PC-9 (cell line): ENCODE measurements around the gene TNP2. TPM values are rescaled to one million over a fixed set of nuclear protein-coding genes. Genes with fewer than 3 reads are reported as not detected.

Source experiments
- BruUV-seq: library from RNA; stranded (reverse); fragments of 400-500 nt; replicated peaks from 2 replicates; lab custom pipeline; 2021; lab: Mats Ljungman, UMichigan
- CTCF ChIA-PET: fragments of 300-600 bp; sonication (Branson Sonifier 250); formaldehyde crosslinking; loops from one replicate; lab custom pipeline; 2022; ENCODE audit warnings: antibody characterized with exemption; lab: Charles Lee
- POLR2A ChIA-PET: fragments of 300-600 bp; sonication (Branson Sonifier 250); formaldehyde crosslinking; loops from one replicate; lab custom pipeline; 2022; ENCODE audit warnings: antibody characterized with exemption; ENCODE audit not compliant: unreplicated experiment; lab: Charles Lee
- DNase-seq, 2 experiments: peaks; one replicate each; pipeline versions ENCODE4 v3.0.0 to v3.0.0-alpha.2; 2015 to 2022; ENCODE audit warnings: mixed read lengths in 1 of 2
- H2AFZ ChIP-seq: fragments of 200-600 bp; sonication (generic); 2 replicates; pipeline ENCODE4 v1.8.1; 2017; ENCODE audit warnings: antibody characterized with exemption
- H3F3A ChIP-seq: fragments of 200-600 bp; sonication (generic); 2 replicates; pipeline ENCODE4 v1.8.1; 2017; ENCODE audit warnings: antibody characterized with exemption, mild to moderate bottlenecking, low read depth; ENCODE audit not compliant: insufficient read depth
- H3K27ac ChIP-seq: fragments of 200-600 bp; sonication (generic); 2 replicates; pipeline ENCODE4 v1.6.1; 2016; ENCODE audit warnings: mixed run types
- H3K27me3 ChIP-seq: fragments of 200-600 bp; sonication (generic); 2 replicates; pipeline ENCODE4 v1.6.1; 2016; ENCODE audit warnings: low read depth, mixed run types; ENCODE audit not compliant: insufficient read depth
- H3K36me3 ChIP-seq: fragments of 200-600 bp; sonication (generic); 2 replicates; pipeline ENCODE4 v1.6.1; 2016; ENCODE audit warnings: low read depth, mixed run types
- H3K4me1 ChIP-seq: fragments of 200-600 bp; sonication (generic); replicated peaks from 2 replicates; pipeline ENCODE4 v1.6.1; 2016; ENCODE audit warnings: mixed run types; ENCODE audit not compliant: insufficient read depth
- H3K4me2 ChIP-seq: fragments of 200-600 bp; sonication (generic); 2 replicates; pipeline ENCODE4 v1.6.1; 2017; ENCODE audit warnings: mixed run types
- H3K4me3 ChIP-seq: fragments of 200-600 bp; sonication (generic); 2 replicates; pipeline ENCODE4 v1.6.1; 2016; ENCODE audit warnings: mixed run types
- H3K79me2 ChIP-seq: fragments of 200-600 bp; sonication (generic); 2 replicates; pipeline ENCODE4 v1.6.1; 2017; ENCODE audit warnings: low read depth, mixed run types
- H3K9me2 ChIP-seq: fragments of 200-600 bp; sonication (generic); 2 replicates; pipeline ENCODE4 v1.8.1; 2017; ENCODE audit warnings: mild to moderate bottlenecking; ENCODE audit not compliant: insufficient read depth
- H3K9me3 ChIP-seq: fragments of 200-600 bp; sonication (generic); 2 replicates; pipeline ENCODE4 v1.8.1; 2016; ENCODE audit warnings: low read depth; ENCODE audit not compliant: insufficient read depth
- H4K20me1 ChIP-seq: fragments of 200-600 bp; sonication (generic); 2 replicates; pipeline ENCODE4 v1.8.1; 2017; ENCODE audit not compliant: insufficient read depth
- EZH2 ChIP-seq: fragments of 200-600 bp; sonication (generic); IDR thresholded peaks from 2 replicates; pipeline ENCODE4 v1.8.0; 2017; ENCODE audit warnings: antibody characterized with exemption, low read depth
- intact Hi-C: fragments of 100-400 bp; cut with micrococcal nuclease; formaldehyde crosslinking; loops from one replicate; pipeline ENCODE4 v1.10.0; 2022; ENCODE audit not compliant: unreplicated experiment
- total RNA-seq: library from RNA; stranded (reverse); gene quantifications from 2 replicates; pipeline ENCODE4 v1.2.3, GENCODE V29; 2021
- TF ChIP-seq, protein P1 (sequence below): fragments of 200-600 bp; sonication (generic); conservative IDR thresholded peaks from 2 replicates; pipeline ENCODE4 v1.6.1; 2017; ENCODE audit warnings: mixed run types, antibody characterized with exemption, mild to moderate bottlenecking, moderate library complexity

The TNP2 gene
- total RNA-seq, 1 experiment from 2014 or later, result not detected

DNA sequence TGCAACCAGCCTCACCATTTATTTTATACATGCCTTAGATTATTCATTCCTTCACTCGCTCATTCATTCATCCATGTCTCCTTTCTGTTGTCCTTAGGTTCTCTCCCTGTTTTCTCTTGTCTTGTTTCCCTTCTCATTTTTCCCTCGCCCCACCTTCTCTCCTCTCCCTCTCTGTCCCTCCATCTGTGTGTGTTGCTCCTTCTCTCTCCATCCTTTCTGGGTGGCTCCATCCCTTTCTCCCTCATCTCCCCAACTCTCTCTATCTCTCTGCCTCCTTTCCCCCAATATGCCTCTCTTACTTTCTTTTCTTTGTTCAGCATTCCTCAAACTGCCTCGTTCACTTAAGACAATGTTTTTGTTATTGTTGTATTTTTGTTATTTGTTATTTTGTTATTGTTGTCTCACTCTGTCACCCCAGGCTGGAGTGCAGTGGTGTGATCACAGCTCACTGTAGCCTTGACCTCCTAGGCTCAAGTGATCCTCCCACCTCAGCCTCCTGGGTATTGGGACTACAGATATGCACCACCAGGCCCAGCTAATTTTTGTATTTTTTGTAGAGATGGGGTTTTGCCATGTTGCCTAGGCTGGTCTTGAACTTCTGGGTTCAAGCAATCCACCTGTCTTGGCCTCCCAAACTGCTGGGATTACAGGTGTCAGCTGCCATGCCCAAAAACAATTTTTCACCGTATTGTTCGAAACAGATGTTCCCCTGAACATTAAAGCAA is 27.5 kb downstream of the TNP2 start:
- TF ChIP-seq, protein P1, sequence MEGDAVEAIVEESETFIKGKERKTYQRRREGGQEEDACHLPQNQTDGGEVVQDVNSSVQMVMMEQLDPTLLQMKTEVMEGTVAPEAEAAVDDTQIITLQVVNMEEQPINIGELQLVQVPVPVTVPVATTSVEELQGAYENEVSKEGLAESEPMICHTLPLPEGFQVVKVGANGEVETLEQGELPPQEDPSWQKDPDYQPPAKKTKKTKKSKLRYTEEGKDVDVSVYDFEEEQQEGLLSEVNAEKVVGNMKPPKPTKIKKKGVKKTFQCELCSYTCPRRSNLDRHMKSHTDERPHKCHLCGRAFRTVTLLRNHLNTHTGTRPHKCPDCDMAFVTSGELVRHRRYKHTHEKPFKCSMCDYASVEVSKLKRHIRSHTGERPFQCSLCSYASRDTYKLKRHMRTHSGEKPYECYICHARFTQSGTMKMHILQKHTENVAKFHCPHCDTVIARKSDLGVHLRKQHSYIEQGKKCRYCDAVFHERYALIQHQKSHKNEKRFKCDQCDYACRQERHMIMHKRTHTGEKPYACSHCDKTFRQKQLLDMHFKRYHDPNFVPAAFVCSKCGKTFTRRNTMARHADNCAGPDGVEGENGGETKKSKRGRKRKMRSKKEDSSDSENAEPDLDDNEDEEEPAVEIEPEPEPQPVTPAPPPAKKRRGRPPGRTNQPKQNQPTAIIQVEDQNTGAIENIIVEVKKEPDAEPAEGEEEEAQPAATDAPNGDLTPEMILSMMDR, result no peak
- TF ChIP-seq EZH2, result no peak
- POLR2A ChIA-PET, result no interaction called here
- H3F3A ChIP-seq, result no peaks in the 10 kb centered on the region

DNA sequence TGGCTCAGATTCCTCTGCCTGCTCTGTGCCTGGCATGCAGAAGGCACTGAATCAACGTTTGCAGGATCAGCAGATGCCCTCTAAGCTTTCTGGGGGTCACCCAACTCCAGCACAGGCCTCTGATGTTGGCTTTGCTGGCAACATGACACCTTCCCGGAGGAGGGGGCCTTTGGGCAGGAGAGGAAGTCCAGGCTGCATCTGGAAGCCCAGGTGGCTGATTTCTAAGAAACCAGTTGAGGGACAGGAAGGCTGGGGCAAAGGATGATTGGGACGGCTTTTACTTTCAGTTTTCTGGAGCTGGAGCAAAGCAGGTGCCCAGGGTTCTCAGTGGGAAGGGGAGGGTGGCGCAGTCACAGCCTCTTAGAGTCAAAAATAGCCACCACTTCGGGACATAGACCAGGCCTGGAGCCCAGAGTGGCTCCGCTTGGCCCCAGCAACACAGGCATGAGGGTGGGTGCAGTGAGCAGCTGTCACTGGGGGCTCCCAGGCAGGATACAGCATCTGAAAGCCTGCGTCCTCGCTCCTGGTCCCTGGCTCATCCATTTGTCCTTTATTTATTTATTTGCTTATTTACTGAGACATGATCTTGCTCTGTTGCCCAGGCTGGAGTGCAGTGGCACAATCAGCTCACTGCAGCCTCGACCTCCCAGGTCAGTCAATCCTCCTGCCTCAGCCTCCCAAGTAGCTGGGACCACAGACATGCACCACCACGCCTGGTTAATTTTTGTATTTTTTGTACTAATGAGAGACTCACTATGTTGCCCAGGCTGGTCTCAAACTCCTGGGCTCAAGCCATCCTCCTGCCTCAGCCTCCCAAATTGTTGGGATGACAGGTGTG is 28.3 kb downstream of the TNP2 start:
- Histone ChIP-seq H3F3A (no peaks in the 10 kb centered on the region), H3K4me1 (no peaks in the 10 kb centered on the region), H3K27me3 (no peaks in the 10 kb centered on the region), H3K79me2 (no peaks in the 10 kb centered on the region), H3K4me3 (no peak overlapping the region), H2AFZ (no peak overlapping the region), H3K27ac (no peak overlapping the region), H3K4me2 (no peak overlapping the region), H3K9me3 (no peaks in the 10 kb centered on the region), H4K20me1 (no peaks in the 10 kb centered on the region), H3K36me3 (no peaks in the 10 kb centered on the region), H3K9me2 (no peaks in the 10 kb centered on the region)
- intact Hi-C loops, result no loop called here
- ChIA-PET POLR2A (no interaction called here), CTCF (no interaction called here)
- DNase-seq, result no peak
- TF ChIP-seq EZH2, result no peak
- TF ChIP-seq, protein P1, result no peak
- BruUV-seq, result no TSS peak

More for the DNA sequence above, 27.5 kb downstream of the TNP2 start:
- DNase-seq, result no peak
- no peaks in the 10 kb centered on the region for H4K20me1 ChIP-seq
- H3K27ac ChIP-seq, result no peak overlapping the region
- intact Hi-C loops, result no loop called here
- H3K9me3 ChIP-seq, result no peaks in the 10 kb centered on the region
- H3K27me3 ChIP-seq, result no peaks in the 10 kb centered on the region
- H3K9me2 ChIP-seq, result no peaks in the 10 kb centered on the region
- H3K36me3 ChIP-seq, result no peaks in the 10 kb centered on the region
- no peak overlapping the region for H3K4me3 ChIP-seq
- no peaks in the 10 kb centered on the region for H3K4me1 ChIP-seq
- BruUV-seq, result no TSS peak
- no peak overlapping the region for H3K4me2 ChIP-seq
- no peaks in the 10 kb centered on the region for H3K79me2 ChIP-seq
- no peak overlapping the region for H2AFZ ChIP-seq
- CTCF ChIA-PET, result no interaction called here

DNA sequence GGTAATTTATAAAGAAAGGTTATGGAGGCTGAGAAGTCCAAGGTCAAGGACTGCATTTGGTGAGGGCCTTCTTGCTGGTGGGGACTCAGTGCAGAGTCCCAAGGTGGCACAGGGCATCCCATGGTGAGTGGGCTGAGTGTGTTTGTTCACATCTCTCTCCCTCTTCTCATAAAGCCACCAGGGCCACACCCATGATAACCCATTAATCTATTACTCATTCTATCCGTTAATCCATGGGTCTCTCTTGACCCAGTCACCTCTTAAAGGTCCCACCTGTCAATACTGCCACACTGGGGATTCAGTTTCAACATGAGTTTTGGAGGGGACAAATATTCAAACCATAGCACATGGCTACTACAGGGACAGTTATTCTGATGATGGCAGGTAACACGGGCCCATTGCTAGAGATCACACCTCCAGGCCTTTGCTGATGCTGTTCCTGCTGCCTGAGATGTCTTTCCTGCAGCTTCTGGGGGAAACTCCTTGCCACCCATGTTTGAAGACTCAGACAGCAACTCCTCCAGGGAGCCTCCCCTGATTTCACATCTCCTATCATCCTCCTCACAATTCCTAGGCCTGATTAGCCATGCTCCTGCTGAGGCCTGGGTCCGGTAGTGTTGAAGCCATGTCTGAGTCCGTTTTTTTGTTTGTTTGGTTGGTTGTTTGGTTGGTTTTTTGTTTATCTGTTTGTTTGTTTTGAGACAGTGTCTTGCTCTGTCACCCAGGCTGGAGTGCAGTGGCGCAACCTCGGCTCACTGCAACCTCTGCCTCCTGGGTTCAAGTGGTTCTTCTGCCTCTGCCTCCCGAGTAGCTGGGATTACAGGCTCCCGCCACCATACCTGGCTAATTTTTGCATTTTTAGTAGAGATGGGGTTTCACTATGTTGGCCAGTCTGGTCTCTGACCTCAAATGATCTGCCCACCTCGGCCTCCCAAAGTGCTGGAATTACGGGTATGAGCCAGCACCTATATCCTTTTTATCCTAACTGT is 29.2 kb downstream of the TNP2 start:
- no peaks in the 10 kb centered on the region for H3K27me3 ChIP-seq
- no peak overlapping the region for H3K4me3 ChIP-seq
- ChIA-PET CTCF (no interaction called here), POLR2A (no interaction called here)
- no peak overlapping the region for H3K27ac ChIP-seq
- H3K9me2 ChIP-seq, result no peaks in the 10 kb centered on the region
- H2AFZ ChIP-seq, result no peak overlapping the region
- no peaks in the 10 kb centered on the region for H3K36me3 ChIP-seq
- no peaks in the 10 kb centered on the region for H3K4me1 ChIP-seq
- no TSS peak for BruUV-seq
- no peaks in the 10 kb centered on the region; the same call in 1 of the 2 replicates for H3F3A ChIP-seq
- no peaks in the 10 kb centered on the region for H3K79me2 ChIP-seq
- no peak overlapping the region for H3K4me2 ChIP-seq
- no peaks in the 10 kb centered on the region for H3K9me3 ChIP-seq
- no peak for DNase-seq
- intact Hi-C loops, result no loop called here
- H4K20me1 ChIP-seq, result no peaks in the 10 kb centered on the region
- TF ChIP-seq, protein P1, result no peak
- TF ChIP-seq EZH2, result no peak
